Measurements from ENCODE around the gene GFOD2.
A peak's percentile ranks its signal among the peaks of the same experiment; 100 is the strongest.

The GFOD2 gene

DNA sequence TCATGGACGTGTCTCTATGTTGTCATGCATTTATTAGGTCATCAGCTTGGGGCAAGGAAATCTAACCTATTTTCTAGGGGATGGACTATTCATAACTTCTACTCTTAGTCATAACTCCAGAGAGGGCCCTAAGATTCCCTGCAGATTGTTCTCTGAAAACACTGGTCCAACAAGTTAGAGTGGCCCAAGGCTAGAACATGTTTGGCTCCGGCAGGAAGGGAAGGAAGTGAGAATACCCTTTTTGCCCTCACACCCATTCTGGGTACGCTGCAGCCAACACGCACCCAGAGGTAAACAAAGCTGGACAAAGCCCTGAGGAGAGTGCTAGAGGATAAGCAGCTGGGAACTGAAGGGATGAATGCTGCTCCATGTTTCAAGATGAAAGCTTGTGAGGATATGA lies 42.6 kb downstream of the GFOD2 start:
- H3K9me3 Mint-ChIP-seq: no peaks in the 10 kb centered on the region
- H3K4me1 Mint-ChIP-seq (ENCODE audit: low read depth): peaks cover 4% of the 10 kb centered on the region
- H3K36me3 Mint-ChIP-seq (ENCODE audit: low read depth): no peaks in the 10 kb centered on the region
- H3K27ac Mint-ChIP-seq: no peak overlapping the region
- no peaks in the 10 kb centered on the region for H3K27me3 Mint-ChIP-seq (ENCODE audit: low read depth)
- no peak overlapping the region for H3K4me3 Mint-ChIP-seq

DNA sequence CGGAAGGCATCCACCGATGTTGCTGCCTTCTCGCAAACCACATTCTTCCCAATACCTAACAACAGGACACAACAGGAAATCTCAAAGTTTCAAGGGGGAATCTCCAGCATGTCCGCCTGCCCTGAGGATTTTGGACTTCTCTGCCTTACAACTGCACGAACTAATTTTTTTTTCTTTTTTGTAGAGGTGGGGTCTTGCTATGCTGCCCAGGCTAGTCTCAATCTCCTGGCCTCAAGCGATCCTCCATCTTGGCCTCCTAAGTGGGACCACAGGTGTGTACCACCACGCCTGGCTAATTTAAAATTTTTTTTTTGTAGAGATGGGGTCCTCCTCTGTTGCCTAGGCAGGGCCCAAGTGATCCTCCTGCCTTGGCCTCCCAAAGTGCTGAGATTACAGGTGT lies 43.1 kb downstream of the GFOD2 start:
- H3K9me3 Mint-ChIP-seq: no peaks in the 10 kb centered on the region
- no peaks in the 10 kb centered on the region for H3K36me3 Mint-ChIP-seq (ENCODE audit: low read depth)
- H3K27ac Mint-ChIP-seq: no peak overlapping the region
- no peak overlapping the region for H3K4me3 Mint-ChIP-seq
- H3K27me3 Mint-ChIP-seq (ENCODE audit: low read depth): no peaks in the 10 kb centered on the region
- peaks cover 4% of the 10 kb centered on the region for H3K4me1 Mint-ChIP-seq (ENCODE audit: low read depth)

DNA sequence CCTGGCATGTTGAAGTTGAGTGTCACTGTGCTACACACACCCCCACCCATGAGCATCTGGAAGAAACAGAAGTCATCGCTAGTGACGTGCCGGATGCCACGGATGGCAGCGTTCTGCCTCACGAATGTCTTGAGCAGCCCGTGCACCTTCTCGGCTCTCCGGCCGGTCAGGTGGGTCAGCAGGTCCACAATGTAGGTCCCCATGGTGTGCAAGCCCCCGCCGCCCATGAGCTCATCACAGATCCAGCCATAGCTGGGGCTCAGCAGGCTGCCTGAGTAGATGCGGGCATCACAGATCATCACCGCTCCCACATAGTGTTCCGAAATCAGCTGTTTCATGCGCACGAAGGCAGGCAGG lies 43.6 kb downstream of the GFOD2 start:
- H3K9me3 Mint-ChIP-seq: no peaks in the 10 kb centered on the region
- H3K36me3 Mint-ChIP-seq (ENCODE audit: low read depth): no peaks in the 10 kb centered on the region
- H3K27me3 Mint-ChIP-seq (ENCODE audit: low read depth): no peaks in the 10 kb centered on the region
- no peak overlapping the region for H3K4me3 Mint-ChIP-seq
- H3K4me1 Mint-ChIP-seq (ENCODE audit: low read depth): peaks cover 4% of the 10 kb centered on the region
- H3K27ac Mint-ChIP-seq: no peak overlapping the region

DNA sequence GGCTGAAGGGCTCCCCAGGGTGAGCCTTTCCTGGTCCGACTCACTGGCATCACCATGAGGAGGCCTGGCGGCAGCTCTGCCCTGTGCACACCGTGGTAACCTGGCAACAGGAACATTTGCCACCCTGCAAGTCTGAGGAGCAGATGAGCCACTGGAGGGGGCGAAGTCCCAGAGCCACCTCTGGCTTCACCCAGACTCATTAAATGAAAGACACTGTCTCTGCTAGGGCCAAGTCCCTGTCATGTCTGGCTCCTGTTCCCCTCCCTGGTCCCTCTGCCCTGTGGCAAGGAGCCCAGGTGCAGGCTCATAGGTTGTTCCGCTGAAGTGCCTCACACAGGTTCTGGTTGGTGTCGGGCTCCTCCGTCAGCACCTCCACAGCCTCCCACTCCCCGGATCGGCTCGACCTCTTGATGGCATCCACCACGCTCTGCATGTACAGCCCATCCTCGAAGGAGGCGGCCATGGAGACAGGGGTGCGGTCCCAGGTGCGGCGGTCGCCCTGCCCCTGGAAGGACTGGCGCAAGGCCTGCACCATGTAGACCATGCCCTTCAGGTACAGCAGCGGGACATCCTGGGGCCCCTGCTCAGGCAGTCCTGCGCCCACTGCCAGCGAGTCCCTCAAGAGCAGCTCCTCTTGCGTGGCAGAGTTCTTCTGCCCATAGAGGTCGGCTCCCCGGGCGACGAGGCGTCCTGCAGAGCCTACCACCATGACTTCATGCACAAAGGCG lies 44.1 kb downstream of the GFOD2 start:
- Mint-ChIP-seq H3K4me3 (no peak overlapping the region), H3K27ac (no peak overlapping the region), H3K27me3 (ENCODE audit: low read depth) (no peaks in the 10 kb centered on the region), H3K9me3 (no peaks in the 10 kb centered on the region), H3K4me1 (ENCODE audit: low read depth) (peaks cover 4% of the 10 kb centered on the region), H3K36me3 (ENCODE audit: low read depth) (no peaks in the 10 kb centered on the region)

DNA sequence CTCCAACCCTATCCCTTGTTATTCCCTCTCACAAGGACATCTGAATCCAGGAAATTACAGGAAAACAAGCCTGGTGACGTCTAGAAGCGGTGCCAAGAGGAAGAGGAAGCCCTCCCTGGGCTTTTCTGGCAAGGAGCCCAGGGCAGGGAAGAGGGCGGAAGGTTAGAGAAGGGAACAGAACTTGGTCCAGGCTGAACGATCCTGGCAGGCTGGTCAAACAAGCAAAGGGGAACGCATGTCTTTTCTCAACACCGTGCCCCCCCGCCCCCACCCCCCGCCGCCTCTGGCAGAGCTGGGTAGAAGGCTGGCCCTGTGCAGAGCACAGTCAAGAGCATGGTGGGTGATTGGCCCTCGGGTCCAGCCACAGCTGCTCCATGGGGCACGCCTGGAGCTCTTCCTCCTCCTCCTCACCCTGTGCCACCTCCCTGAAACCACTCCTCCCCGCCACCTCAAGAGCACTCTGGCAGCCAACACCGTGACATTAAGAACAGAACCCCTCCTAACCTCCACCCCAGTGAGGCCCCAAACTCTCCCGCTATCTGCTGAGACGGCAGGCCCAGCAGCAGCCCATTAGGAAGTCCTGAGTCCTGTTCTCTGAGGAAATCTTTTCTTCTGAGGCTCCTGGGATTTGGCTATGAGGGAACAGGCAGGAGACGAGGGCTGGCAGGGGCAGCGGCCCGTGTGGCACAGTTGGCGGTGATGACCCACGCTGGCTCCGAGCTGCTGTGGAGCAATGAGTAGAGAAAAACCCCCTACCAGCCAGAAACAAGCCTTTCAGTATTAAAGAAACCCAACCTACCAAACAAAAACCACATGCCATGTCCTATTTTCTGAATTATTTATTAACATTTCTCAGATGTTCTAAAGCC lies 45.2 kb downstream of the GFOD2 start:
- no peak overlapping the region for H3K4me3 Mint-ChIP-seq
- peaks cover 6% of the 10 kb centered on the region for H3K4me1 Mint-ChIP-seq (ENCODE audit: low read depth)
- H3K36me3 Mint-ChIP-seq (ENCODE audit: low read depth): no peaks in the 10 kb centered on the region
- peak overlapping the region; percentile 17 for H3K27ac Mint-ChIP-seq
- no peaks in the 10 kb centered on the region for H3K9me3 Mint-ChIP-seq
- H3K27me3 Mint-ChIP-seq (ENCODE audit: low read depth): no peaks in the 10 kb centered on the region

DNA sequence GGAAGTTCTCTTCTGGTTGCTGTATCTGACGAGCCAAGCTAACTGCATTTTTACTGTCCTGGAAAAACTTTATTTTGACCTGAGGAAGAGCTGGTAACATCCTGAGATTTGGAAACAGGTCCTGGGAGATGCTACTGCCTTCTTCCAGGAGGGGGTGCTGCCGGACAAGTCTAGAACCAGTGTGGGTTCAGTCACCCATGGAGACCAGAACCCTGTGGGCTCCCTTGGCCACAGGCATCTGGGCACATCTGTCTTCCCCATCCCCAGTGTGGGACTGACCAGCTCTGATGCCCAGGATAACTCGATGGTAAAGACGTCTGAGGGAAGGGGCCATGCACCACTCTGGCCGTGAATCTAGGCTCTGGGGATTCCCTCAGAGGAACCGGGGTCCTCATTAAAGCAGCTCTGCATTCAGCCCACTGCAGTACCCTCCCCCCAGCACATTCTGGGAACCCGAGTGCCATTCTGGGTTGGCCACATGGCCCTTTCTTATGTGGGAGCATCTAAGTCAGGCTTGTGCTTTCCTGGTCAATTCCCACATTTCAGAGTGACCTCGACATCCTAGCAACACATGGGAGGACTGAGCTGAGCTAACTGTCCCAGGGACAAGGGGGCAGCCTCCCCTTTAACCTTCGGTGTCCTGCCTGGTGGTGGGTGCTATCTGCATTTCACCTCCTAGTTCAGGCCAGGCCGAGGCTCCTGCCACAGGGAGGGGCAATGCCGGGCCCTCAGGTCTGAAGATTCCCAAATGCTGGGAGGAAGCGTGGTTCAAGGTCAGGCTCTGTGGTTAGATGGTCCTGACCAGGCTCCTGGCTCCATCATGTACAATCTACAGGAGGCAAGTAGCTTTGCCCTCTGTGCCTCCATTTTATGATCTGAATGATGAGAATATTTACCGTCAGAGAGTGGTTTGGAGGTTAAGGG lies 46.1 kb downstream of the GFOD2 start:
- H3K27me3 Mint-ChIP-seq (ENCODE audit: low read depth): no peaks in the 10 kb centered on the region
- H3K36me3 Mint-ChIP-seq (ENCODE audit: low read depth): no peaks in the 10 kb centered on the region
- H3K9me3 Mint-ChIP-seq: no peaks in the 10 kb centered on the region
- H3K4me1 Mint-ChIP-seq (ENCODE audit: low read depth): peaks cover 6% of the 10 kb centered on the region
- H3K4me3 Mint-ChIP-seq: no peak overlapping the region
- no peak overlapping the region for H3K27ac Mint-ChIP-seq

DNA sequence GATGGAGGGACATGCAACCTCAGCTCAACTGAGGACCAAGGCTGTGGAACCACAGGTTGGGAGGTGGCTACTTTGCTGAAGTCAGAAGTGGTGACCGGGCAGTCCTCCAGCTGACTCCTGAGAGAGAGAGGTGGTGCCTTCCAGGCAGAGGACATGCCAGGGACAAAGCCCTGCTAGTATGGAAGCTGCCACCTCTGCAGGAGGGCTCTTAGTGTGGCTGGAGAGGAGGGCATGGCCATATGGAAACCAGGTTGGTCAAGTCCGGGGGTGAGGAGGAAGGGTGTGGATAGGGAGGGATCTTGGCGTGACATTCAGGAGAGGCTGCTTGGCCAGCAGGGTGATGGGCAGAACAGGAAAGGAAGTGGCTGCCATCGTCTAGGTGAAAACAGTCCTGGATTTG lies 46.8 kb downstream of the GFOD2 start:
- Mint-ChIP-seq H3K9me3 (no peaks in the 10 kb centered on the region), H3K27ac (no peak overlapping the region), H3K36me3 (ENCODE audit: low read depth) (no peaks in the 10 kb centered on the region), H3K4me3 (no peak overlapping the region), H3K4me1 (ENCODE audit: low read depth) (peaks cover 8% of the 10 kb centered on the region), H3K27me3 (ENCODE audit: low read depth) (no peaks in the 10 kb centered on the region)

DNA sequence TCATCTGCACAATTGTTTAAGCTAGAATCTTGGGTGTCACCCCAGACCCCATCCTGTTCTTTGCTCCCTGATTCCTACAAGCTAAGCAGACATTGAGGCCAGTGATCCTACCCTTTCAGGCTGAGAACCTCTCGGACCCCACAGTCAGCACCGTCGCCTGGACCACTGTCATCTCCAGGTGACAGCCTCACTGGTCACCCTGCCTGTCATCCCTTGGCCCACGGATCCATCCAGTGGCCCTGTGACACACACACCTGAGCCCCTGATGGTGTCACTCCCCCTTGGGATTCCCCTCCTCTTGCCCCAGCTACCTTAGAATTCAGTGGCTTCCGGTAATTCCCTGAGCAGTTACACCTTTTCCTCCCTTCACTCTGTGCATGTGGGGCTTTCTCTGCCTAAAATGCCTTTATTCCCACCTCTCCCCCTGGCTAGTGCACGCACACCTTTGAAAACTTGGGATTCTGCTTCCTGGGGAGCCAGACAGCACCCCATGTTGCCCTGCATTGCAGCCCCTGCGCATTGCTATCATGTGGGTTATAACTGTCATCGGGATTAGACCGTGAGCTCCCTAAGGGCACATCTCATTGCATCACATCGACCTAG lies 49.5 kb downstream of the GFOD2 start:
- H3K27me3 Mint-ChIP-seq (ENCODE audit: low read depth): no peaks in the 10 kb centered on the region
- no peaks in the 10 kb centered on the region for H3K9me3 Mint-ChIP-seq
- H3K4me1 Mint-ChIP-seq (ENCODE audit: low read depth): peaks cover 14% of the 10 kb centered on the region
- peak overlapping the region; percentile 8 for H3K27ac Mint-ChIP-seq
- H3K4me3 Mint-ChIP-seq: no peak overlapping the region
- H3K36me3 Mint-ChIP-seq (ENCODE audit: low read depth): no peaks in the 10 kb centered on the region

DNA sequence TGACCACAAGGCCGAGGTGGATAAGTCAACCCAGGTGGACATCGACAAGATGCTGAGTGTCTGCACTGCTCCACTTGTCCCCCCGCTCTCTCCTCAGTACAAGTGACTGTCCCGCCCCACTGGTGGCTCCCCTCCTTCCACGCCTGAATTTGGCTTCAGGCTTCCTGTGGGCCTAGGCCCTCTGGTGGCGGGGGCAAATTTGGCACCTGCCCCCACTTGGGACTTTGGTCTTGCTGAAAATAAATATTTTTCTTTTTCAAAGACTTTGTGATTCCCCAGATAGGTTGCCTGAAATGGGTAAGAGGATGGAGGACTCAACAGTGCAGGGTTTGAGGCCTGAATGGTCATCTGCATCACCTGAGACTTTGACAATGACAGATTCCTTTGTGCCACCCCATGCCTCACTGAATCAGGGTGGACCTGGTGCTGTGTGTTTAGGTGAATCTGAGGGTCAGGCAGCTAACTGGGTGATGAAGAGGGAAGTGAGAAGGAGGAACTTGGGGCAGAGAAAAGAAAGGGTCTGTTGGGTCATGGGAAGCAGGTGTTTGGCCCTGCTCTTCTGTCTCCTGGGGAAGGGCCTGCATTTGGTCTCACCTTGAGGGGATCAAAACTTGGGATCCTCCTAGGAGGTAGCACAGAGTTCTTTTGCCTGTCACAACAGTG lies 50.5 kb downstream of the GFOD2 start:
- peaks cover 19% of the 10 kb centered on the region for H3K4me1 Mint-ChIP-seq (ENCODE audit: low read depth)
- H3K27ac Mint-ChIP-seq: no peak overlapping the region
- H3K4me3 Mint-ChIP-seq: peak overlapping the region; percentile 11

DNA sequence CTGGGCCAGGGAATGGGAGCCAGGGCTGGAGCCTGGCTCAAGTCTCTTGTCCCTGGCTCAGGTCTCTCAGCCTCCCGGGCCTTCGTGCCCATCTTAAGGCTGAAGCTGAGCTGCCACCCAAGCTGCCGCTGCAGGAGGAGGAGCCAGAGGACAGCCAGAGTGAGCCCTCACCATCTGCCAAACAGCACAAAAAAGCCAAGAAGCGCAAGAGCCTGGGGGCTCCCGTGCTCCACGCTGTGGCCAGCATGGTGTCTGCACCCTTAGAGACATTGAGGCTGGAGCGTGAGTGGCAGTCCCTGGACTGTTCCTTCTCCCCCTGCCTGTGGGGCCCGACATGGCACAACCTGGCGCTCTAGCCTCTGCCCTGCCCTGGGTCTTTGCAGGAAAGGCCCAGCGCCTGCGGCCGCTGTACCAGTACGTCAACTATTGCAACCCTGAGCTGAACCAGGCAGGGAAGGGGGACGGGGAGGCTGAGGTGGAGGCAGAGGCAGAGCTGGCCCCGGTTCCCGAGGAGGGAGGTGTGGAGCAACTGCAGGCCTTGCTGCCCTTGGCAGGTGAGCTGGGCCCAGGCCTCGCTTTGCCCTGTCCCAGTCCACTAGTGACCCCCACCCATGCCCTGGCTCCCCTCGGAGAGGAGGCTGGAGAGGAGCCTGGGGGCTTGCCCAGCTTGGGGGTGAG lies 51.2 kb downstream of the GFOD2 start:
- Mint-ChIP-seq H3K36me3 (ENCODE audit: low read depth) (peaks cover 2% of the 10 kb centered on the region), H3K4me3 (no peak overlapping the region), H3K27me3 (ENCODE audit: low read depth) (no peaks in the 10 kb centered on the region), H3K9me3 (no peaks in the 10 kb centered on the region), H3K27ac (no peak overlapping the region), H3K4me1 (ENCODE audit: low read depth) (peaks cover 19% of the 10 kb centered on the region)

More for the DNA sequence above, 50.5 kb downstream of the GFOD2 start:
- Mint-ChIP-seq H3K36me3 (ENCODE audit: low read depth) (peaks cover 2% of the 10 kb centered on the region), H3K27me3 (ENCODE audit: low read depth) (no peaks in the 10 kb centered on the region), H3K9me3 (no peaks in the 10 kb centered on the region)

DNA sequence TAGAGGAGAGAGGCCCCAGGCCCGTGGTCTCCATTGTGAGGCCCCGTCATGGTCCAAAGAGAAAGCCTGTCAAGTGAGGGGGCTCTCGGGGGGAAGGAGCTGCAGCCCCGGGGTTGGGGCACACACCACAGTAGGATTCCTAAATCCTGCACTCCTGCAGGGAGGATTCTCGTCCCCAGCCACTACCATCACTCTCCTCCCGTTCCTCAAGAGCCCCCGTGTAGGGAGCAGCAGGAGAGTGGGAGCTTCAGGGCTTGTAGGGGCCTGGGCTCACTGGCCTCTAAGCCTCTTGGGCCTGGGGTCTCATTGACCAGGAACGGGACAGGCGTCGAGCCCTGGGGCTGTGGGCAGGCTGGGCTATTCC lies 51.7 kb downstream of the GFOD2 start:
- Mint-ChIP-seq H3K4me3 (peak overlapping the region; percentile 86), H3K27me3 (ENCODE audit: low read depth) (no peaks in the 10 kb centered on the region), H3K27ac (no peak overlapping the region), H3K9me3 (no peaks in the 10 kb centered on the region), H3K4me1 (ENCODE audit: low read depth) (peaks cover 15% of the 10 kb centered on the region), H3K36me3 (ENCODE audit: low read depth) (peaks cover 2% of the 10 kb centered on the region)

DNA sequence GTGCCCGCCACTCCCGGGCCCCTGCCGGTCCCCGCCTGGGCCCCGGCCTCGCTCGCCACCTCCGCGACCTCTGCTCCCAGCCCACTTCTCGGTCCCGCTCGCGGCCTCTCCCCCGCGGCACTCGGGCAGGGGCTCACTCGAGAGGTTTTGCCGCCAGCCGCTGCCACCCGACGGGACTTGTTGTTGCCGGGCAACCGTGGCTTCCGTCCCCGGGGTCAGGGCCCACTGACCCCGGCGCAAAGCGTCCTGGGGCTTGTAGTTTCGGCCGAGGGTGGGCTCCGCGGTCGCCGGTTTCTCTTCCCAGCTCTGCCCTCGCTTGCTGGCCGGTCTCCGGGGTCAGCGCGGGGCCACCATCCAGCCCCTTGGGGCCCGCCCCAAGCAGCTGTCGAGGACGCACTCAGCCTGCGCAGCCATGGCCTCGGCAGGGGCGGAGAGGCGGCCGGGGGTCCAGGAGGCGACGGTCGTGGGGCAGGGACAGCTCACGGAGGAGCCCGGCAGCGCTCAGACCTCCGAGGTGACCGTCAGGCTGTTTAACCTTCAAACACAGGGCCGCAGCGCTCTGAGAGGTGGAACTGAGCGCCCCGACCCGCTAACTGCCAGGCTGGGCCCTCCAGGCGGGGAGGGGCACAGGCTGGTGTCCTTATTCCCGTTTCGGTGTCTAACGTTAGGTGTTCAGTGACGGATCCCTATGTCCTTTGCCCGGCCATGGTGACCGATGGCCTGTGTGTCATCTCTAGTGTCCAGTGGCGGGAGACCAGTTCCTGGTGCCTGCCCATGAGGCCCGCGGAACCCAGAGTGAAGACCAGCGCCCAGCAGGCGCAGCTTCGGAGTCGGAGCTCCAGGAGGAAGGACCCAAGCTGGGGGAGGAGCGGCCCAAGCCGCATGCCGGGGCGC lies 52.3 kb downstream of the GFOD2 start, which contains the start of the genes C16orf86 and ENKD1:
Gene C16orf86, plus strand, starts transcription at position 256 of the 894 bp plus-strand sequence. Its CDS starts 157 bp downstream, at position 413.
Gene ENKD1, minus strand, starts transcription at position 192 of the 894 bp plus-strand sequence. CDS start 308 bp downstream, outside the sequence.
- peak within 1 kb of the TSS; percentile 69 for H3K27ac Mint-ChIP-seq
- peaks cover 2% of the 10 kb centered on the region for H3K36me3 Mint-ChIP-seq (ENCODE audit: low read depth)
- H3K27me3 Mint-ChIP-seq (ENCODE audit: low read depth): no peaks in the 10 kb centered on the region
- peak within 1 kb of the TSS; percentile 86 for H3K4me3 Mint-ChIP-seq
- H3K4me1 Mint-ChIP-seq (ENCODE audit: low read depth): peaks cover 14% of the 10 kb centered on the region
- H3K9me3 Mint-ChIP-seq: no peaks in the 10 kb centered on the region
